Memory B cell (primary cell): ENCODE data around the gene TDP1.

Experiments
- ATAC-seq: fragments of 150-1000 bp; cut with Tn5 transposase; 2 replicates; pipeline ENCODE4 v1.10.0; 2021; ENCODE audit warnings: low read depth, mild to moderate bottlenecking, moderate library complexity
- DNase-seq, 2 donors: peaks; one replicate each; pipeline ENCODE4 v3.0.0; 2022; ENCODE audit warnings: low spot score in 2 of 2
- H3K27ac Mint-ChIP-seq: one replicate; pipeline ENCODE4 v1.8.0; 2022; ENCODE audit warnings: mild to moderate bottlenecking, moderate library complexity, mixed read lengths
- H3K27me3 Mint-ChIP-seq: one replicate; pipeline ENCODE4 v1.8.0; 2022; ENCODE audit warnings: mixed read lengths
- H3K36me3 Mint-ChIP-seq: one replicate; pipeline ENCODE4 v1.8.0; 2022; ENCODE audit warnings: mild to moderate bottlenecking, mixed read lengths
- H3K4me1 Mint-ChIP-seq: one replicate; pipeline ENCODE4 v1.8.0; 2022; ENCODE audit warnings: mixed read lengths
- H3K4me3 Mint-ChIP-seq: one replicate; pipeline ENCODE4 v1.8.0; 2022; ENCODE audit warnings: mild to moderate bottlenecking, moderate library complexity, mixed read lengths
- H3K9me3 Mint-ChIP-seq: one replicate; pipeline ENCODE4 v1.8.0; 2022; ENCODE audit warnings: mixed read lengths

The TDP1 gene

DNA sequence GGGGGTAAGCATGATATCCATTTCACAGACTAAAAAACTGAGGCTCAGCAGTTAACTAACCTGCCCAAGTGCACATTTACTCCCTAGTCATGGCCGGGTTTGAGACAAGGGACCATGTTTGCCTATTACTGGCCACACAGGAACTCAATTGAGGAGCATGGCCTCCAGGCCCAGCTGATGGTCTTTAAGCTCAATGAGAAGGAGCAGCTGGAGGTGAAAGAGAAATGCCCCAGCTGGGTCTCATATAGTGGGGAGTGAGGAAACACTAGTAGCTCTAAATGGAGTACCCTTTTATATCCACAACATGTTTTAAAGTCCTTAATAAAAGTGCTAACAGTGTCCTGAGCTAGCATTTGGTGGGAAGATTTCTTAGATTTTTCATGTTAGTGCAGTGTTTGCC is 1.6 kb downstream of the TDP1 start:
- no peak for DNase-seq
- Mint-ChIP-seq H3K27me3 (no peaks in the 10 kb centered on the region), H3K36me3 (peaks cover 22% of the 10 kb centered on the region), H3K4me3 (peak overlapping the region; percentile 98), H3K9me3 (no peaks in the 10 kb centered on the region), H3K27ac (peak overlapping the region; percentile 99), H3K4me1 (peaks cover 23% of the 10 kb centered on the region)
- ATAC-seq: no peak

GRCh38 chr14:89957791-89958190 is 2.1 kb downstream of the TDP1 start:
- DNase-seq (no peak), ATAC-seq (no peak)
- Mint-ChIP-seq H3K4me3 (no peak overlapping the region), H3K27ac (no peak overlapping the region), H3K36me3 (peaks cover 25% of the 10 kb centered on the region), H3K4me1 (peaks cover 26% of the 10 kb centered on the region), H3K27me3 (no peaks in the 10 kb centered on the region), H3K9me3 (no peaks in the 10 kb centered on the region)

GRCh38 chr14:89958966-89959365 is 3.2 kb downstream of the TDP1 start:
- DNase-seq (no peak), ATAC-seq (no peak)
- H3K4me3 Mint-ChIP-seq: no peak overlapping the region
- H3K27ac Mint-ChIP-seq: no peak overlapping the region
- H3K9me3 Mint-ChIP-seq: no peaks in the 10 kb centered on the region
- H3K36me3 Mint-ChIP-seq: peaks cover 35% of the 10 kb centered on the region
- no peaks in the 10 kb centered on the region for H3K27me3 Mint-ChIP-seq
- peaks cover 26% of the 10 kb centered on the region for H3K4me1 Mint-ChIP-seq

DNA sequence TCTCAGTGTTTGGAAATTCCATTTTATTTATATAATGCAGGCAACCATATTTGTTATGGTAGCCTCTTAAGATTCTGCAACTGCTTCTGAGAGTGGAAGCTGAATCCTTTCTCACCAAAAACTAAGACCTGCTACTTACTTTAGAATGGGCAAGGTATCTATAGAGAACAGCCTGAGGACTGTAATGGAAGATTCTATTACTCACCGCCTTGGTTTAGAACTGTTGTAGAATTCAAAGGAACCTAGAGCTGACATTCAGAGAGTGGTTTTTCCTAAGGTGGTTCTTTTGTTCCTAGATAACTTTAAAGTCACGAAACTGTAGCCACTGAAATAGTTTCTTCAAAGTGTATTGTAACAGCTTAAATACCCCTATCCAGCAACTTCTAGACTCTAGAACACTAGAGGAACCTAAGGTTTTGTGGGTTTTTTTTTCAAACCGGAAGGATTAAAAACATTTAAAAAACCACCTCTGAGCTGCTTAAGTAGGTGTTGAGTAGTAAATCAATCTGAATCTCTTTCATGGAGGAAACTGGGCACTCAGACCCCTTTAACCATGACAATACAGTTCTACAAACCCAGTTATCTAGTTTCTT is 4.2 kb downstream of the TDP1 start:
- H3K4me3 Mint-ChIP-seq: no peak overlapping the region
- ATAC-seq (no peak), DNase-seq (no peak)
- H3K4me1 Mint-ChIP-seq: peaks cover 23% of the 10 kb centered on the region
- H3K27ac Mint-ChIP-seq: no peak overlapping the region
- H3K9me3 Mint-ChIP-seq: no peaks in the 10 kb centered on the region
- no peaks in the 10 kb centered on the region for H3K27me3 Mint-ChIP-seq
- H3K36me3 Mint-ChIP-seq: peaks cover 41% of the 10 kb centered on the region

DNA sequence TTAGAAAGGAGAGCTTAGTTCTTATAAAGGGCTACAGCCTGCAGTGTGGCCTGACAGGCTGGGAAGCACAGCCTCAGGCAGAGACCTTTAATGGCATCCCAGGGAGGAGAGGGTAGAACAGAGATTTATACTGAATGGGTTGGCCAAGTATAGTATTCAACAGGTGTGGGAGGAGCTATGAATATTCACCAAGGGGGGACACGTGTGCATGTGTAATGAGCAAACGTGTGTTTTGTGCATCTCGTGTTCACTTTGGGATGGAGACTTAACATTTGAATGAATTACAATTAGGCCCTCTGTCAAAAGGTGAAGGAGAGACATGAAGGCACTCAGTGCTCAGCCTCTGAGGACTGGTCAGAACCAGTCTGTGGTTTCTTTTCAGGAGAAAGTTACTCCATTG is 5.2 kb downstream of the TDP1 start:
- no peaks in the 10 kb centered on the region for H3K9me3 Mint-ChIP-seq
- peaks cover 24% of the 10 kb centered on the region for H3K4me1 Mint-ChIP-seq
- ATAC-seq: no peak
- H3K36me3 Mint-ChIP-seq: peaks cover 43% of the 10 kb centered on the region
- H3K27me3 Mint-ChIP-seq: no peaks in the 10 kb centered on the region
- no peak overlapping the region for H3K4me3 Mint-ChIP-seq
- H3K27ac Mint-ChIP-seq: no peak overlapping the region
- DNase-seq: no peak

- no peaks in the 10 kb centered on the region for H3K9me3 Mint-ChIP-seq
- no peak for ATAC-seq
- no peak for DNase-seq
- H3K27ac Mint-ChIP-seq: peak overlapping the region; percentile 75
- H3K27me3 Mint-ChIP-seq: no peaks in the 10 kb centered on the region
- H3K4me3 Mint-ChIP-seq: no peak overlapping the region
- peaks cover 15% of the 10 kb centered on the region for H3K4me1 Mint-ChIP-seq
- H3K36me3 Mint-ChIP-seq: peaks cover 38% of the 10 kb centered on the region
Measured at GRCh38 chr14:89963288-89963978, 7.7 kb downstream of the TDP1 start.

- Mint-ChIP-seq H3K4me1 (peaks cover 12% of the 10 kb centered on the region), H3K27ac (no peak overlapping the region), H3K9me3 (no peaks in the 10 kb centered on the region)
Measured at GRCh38 chr14:89965839-89966238, 10.1 kb downstream of the TDP1 start.

DNA sequence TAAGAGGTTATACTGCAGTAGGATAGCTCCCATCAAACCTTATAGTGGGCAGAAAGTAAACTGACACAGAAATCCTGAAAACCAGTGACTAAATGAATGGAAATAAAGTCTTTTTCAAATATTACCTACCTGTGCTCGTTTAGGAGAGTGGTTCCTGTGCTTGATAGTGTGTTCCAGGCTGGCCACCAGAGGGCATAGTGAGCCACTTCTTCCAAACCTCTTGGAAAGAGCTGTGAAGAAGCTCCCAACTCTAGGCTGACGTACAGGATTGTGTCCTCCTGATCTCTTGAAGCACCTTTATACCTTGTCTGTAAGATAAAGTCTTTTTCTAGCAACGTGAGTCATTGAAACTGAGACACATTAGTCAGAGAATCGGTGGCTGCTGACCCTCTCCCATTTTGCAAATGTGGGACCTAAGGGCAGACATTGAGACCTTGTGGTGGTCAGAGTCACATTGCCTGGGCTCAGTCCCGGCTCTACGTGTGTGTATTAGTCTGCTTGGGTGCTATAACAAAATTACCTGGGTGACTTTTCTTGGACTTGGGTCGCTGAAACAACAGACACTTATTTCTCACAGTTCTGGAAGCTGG is 17.6 kb downstream of the TDP1 start:
- H3K27ac Mint-ChIP-seq: no peak overlapping the region
- ATAC-seq (peak; percentile 66), DNase-seq (peak; percentile 29 to 35)
- no peaks in the 10 kb centered on the region for H3K27me3 Mint-ChIP-seq
- no peaks in the 10 kb centered on the region for H3K4me1 Mint-ChIP-seq
- peaks cover 25% of the 10 kb centered on the region for H3K36me3 Mint-ChIP-seq
- no peak overlapping the region for H3K4me3 Mint-ChIP-seq
- no peaks in the 10 kb centered on the region for H3K9me3 Mint-ChIP-seq

More at GRCh38 chr14:89965839-89966238, 10.1 kb downstream of the TDP1 start:
- DNase-seq (no peak), ATAC-seq (no peak)
- Mint-ChIP-seq H3K36me3 (peaks cover 39% of the 10 kb centered on the region), H3K27me3 (no peaks in the 10 kb centered on the region), H3K4me3 (no peak overlapping the region)

GRCh38 chr14:89977668-89978067 is 21.9 kb downstream of the TDP1 start:
- Mint-ChIP-seq H3K27me3 (no peaks in the 10 kb centered on the region), H3K4me1 (no peaks in the 10 kb centered on the region), H3K27ac (no peak overlapping the region), H3K4me3 (no peak overlapping the region), H3K9me3 (no peaks in the 10 kb centered on the region), H3K36me3 (peaks cover 26% of the 10 kb centered on the region)
- no peak for ATAC-seq
- DNase-seq: no peak

DNA sequence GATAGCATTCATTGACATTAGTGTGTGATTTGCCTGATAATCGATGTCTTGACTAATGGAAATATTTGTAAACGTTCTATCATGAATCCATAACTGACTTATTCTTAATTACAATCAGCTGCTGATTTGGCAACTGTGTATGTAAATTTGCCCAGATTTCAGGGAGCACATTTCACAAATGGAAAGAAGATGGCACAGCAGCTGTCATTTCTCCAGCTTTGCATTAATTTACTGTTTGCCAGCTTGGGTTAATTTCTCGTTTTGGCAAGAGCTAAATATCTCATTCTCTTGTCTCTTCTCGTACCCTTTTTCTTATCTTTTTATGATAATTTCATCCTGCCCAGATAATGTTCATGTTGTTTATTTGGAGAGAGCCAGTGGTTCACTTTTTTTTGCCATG is 22.9 kb downstream of the TDP1 start:
- H3K4me1 Mint-ChIP-seq: no peaks in the 10 kb centered on the region
- H3K9me3 Mint-ChIP-seq: no peaks in the 10 kb centered on the region
- H3K36me3 Mint-ChIP-seq: peaks cover 26% of the 10 kb centered on the region
- no peaks in the 10 kb centered on the region for H3K27me3 Mint-ChIP-seq
- ATAC-seq (no peak), DNase-seq (no peak)
- no peak overlapping the region for H3K27ac Mint-ChIP-seq
- H3K4me3 Mint-ChIP-seq: no peak overlapping the region

DNA sequence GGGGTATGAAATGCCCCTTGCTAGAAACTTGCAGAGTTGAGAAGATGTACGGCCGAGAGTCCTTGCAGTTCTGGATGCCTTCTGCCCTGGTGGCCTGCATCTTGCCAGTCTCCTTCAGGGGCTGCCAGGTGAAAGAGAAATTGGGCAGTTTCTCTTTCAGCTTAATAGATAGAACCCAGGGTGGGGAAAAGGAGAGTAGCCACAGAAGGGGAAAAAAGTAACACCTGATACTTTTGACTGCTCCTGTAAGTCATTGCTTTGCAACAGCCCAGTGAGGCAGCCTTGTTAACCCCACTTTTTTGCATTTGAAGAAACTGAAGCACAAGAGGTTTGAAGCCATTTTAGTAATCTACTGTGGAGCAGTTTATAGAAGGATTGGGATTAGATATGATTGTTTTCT is 27.6 kb downstream of the TDP1 start:
- Mint-ChIP-seq H3K36me3 (peaks cover 38% of the 10 kb centered on the region), H3K27me3 (no peaks in the 10 kb centered on the region), H3K4me3 (no peak overlapping the region), H3K4me1 (no peaks in the 10 kb centered on the region), H3K9me3 (no peaks in the 10 kb centered on the region), H3K27ac (no peak overlapping the region)
- no peak for DNase-seq
- ATAC-seq: no peak

DNA sequence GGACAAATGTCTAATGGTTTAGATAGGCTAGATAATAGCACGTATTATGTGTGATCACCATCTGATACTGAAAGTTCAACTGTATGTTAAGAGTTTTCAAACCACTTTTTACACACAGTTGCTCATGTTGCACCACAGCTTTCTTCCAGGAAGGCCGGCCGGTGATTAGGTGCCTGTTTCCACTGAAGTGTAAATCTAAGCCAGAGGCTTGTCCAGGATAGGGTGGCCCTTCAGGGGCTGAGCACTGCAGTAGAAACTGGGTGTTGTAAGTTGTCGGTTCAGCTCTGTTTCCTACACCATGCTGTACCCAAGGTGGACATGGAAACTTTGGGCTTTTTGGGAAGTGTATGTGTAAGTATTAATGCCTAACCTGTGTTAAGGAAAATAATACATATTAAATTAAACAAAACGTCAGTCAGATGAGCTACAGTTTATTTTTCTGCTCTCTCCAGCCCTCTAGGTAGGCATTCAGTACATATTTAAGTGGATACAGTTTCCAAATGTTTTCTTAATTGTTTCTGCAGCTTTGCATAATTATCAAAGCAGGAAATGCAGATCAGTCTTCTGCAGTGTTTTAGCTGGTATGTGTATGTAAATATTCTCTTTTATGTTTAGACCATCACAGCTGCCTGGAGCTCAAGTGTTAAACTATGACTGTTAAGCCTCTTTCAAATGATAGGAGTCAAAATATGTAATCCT is 30.9 kb downstream of the TDP1 start:
- no peak overlapping the region for H3K27ac Mint-ChIP-seq
- no peaks in the 10 kb centered on the region for H3K9me3 Mint-ChIP-seq
- no peak for ATAC-seq
- peaks cover 38% of the 10 kb centered on the region for H3K36me3 Mint-ChIP-seq
- no peak for DNase-seq
- no peaks in the 10 kb centered on the region for H3K27me3 Mint-ChIP-seq
- H3K4me1 Mint-ChIP-seq: no peaks in the 10 kb centered on the region
- H3K4me3 Mint-ChIP-seq: no peak overlapping the region

GRCh38 chr14:89987161-89987475 is 31.4 kb downstream of the TDP1 start:
- DNase-seq (no peak), ATAC-seq (no peak)
- no peak overlapping the region for H3K27ac Mint-ChIP-seq
- no peak overlapping the region for H3K4me3 Mint-ChIP-seq
- H3K36me3 Mint-ChIP-seq: peaks cover 35% of the 10 kb centered on the region
- H3K9me3 Mint-ChIP-seq: no peaks in the 10 kb centered on the region
- no peaks in the 10 kb centered on the region for H3K27me3 Mint-ChIP-seq
- no peaks in the 10 kb centered on the region for H3K4me1 Mint-ChIP-seq

DNA sequence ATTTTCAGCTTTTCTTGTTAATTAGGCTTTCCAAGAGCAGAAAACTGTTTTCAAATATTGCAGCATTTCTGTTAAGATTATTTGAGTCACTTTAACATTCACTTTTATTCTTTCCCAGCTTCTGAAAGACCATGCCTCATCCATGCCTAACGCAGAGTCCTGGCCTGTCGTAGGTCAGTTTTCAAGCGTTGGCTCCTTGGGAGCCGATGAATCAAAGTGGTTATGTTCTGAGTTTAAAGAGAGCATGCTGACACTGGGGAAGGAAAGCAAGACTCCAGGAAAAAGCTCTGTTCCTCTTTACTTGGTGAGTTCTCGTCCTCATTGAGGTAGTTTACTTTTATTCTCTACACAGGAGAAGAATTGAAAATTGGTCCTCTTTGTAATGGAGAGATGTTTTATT is 33.1 kb downstream of the TDP1 start:
- Mint-ChIP-seq H3K27ac (no peak overlapping the region), H3K27me3 (no peaks in the 10 kb centered on the region)

More for the DNA sequence above, 33.1 kb downstream of the TDP1 start:
- Mint-ChIP-seq H3K9me3 (no peaks in the 10 kb centered on the region), H3K4me1 (no peaks in the 10 kb centered on the region), H3K4me3 (no peak overlapping the region), H3K36me3 (peaks cover 34% of the 10 kb centered on the region)
- DNase-seq: no peak
- no peak for ATAC-seq
